Adrenal gland (tissue), 5 donors: Measurements from ENCODE around the gene PPFIA1.

Experiments used
- CTCF ChIP-seq, 6 experiments: fragments of 450-650 bp in 4 of 6; fragments of 200-600 bp in 2 of 6; sonication (generic) in 1 of 6; IDR thresholded peaks; 1 replicate in 5 of 6; 2 replicates in 1 of 6; pipeline versions ENCODE4 v1.5.1 to v1.8.0; 2016 to 2021; ENCODE audit warnings: antibody characterized with exemption in 6 of 6, mild to moderate bottlenecking in 2 of 6, moderate library complexity in 1 of 6
- POLR2A ChIP-seq, 2 donors: fragments of 450-650 bp; IDR thresholded peaks; one replicate each; pipeline ENCODE4 v1.6.1; 2017; ENCODE audit warnings: antibody characterized with exemption in 2 of 2, mild to moderate bottlenecking in 2 of 2, moderate library complexity in 1 of 2
- donor health status: DM: no; HTN: no; CAD: no.

- TF ChIP-seq CTCF (IDR thresholded peaks at IDR 0.05) (no peak), POLR2A (IDR thresholded peaks at IDR 0.05) (no peak)
These were observed 96.6 kb downstream of the PPFIA1 start for GRCh38 chr11:70367071-70367470.
